Fibroblast of skin of right quadriceps (primary cell): ENCODE measurements around the gene CRACR2B.

ENCODE experiments used
- DNase-seq: peaks from one replicate; pipeline ENCODE4 v3.0.0-alpha.2; 2013

Gene CRACR2B

GRCh38 chr11:827897-828192 is at the start of gene CRACR2B:
TSS of gene CRACR2B (plus strand) at chr11:827919. CDS start at chr11:828608, 689 bp downstream.
- DNase-seq = no peak

- no peak for DNase-seq
Measured at GRCh38 chr11:778976-779954, 48.5 kb upstream of the CRACR2B start.

- no peak for DNase-seq
Measured at GRCh38 chr11:779955-780532, 47.7 kb upstream of the CRACR2B start.

- DNase-seq = no peak
Measured at GRCh38 chr11:782264-783174, 45.2 kb upstream of the CRACR2B start.

GRCh38 chr11:783581-784015 is 44.1 kb upstream of the CRACR2B start:
- DNase-seq = peak; percentile 90

- no peak for DNase-seq
Measured at GRCh38 chr11:786235-787083, 41.3 kb upstream of the CRACR2B start.

- no peak for DNase-seq
Measured at GRCh38 chr11:787084-787675, 40.5 kb upstream of the CRACR2B start.

GRCh38 chr11:788009-788640 is 39.6 kb upstream of the CRACR2B start:
- no peak for DNase-seq

- no peak for DNase-seq
Measured at GRCh38 chr11:788953-789940, 38.5 kb upstream of the CRACR2B start.

- peak; percentile 39 for DNase-seq
Measured at GRCh38 chr11:789943-790342, 37.8 kb upstream of the CRACR2B start, which contains the start of gene CEND1. TSS of gene CEND1 (minus strand) at chr11:790090. CDS start at chr11:788576, 1,514 bp downstream.

GRCh38 chr11:790721-791564 is 36.8 kb upstream of the CRACR2B start:
- no peak for DNase-seq

GRCh38 chr11:791658-792534 is 35.8 kb upstream of the CRACR2B start:
- DNase-seq = no peak

- DNase-seq = no peak
Measured at GRCh38 chr11:792535-792821, 35.2 kb upstream of the CRACR2B start.

GRCh38 chr11:792873-793272 is 34.8 kb upstream of the CRACR2B start:
- DNase-seq = no peak

- DNase-seq = no peak
Measured at GRCh38 chr11:793556-793955, 34.2 kb upstream of the CRACR2B start.

- no peak for DNase-seq
Measured at GRCh38 chr11:794013-794765, 33.5 kb upstream of the CRACR2B start.
